ENCODE data around the gene MPV17. TPM values are rescaled to one million over a fixed set of nuclear protein-coding genes. Genes with fewer than 3 reads are reported as not detected.
"Not testable (repeated sequence)": the region's sequence is repeated elsewhere in the genome, so short reads cannot be mapped to it uniquely, and the experiment has no call there.

MPV17 gene
- total RNA-seq, 1 experiment from 2014 or later: 53.8 TPM

GRCh38 chr2:27351802-27352598 lies 29.1 kb upstream of the MPV17 start:
- H3K27me3 ChIP-seq (ENCODE audit: control insufficient read depth, insufficient read depth, low read length): no peaks in the 10 kb centered on the region
- no peak for DNase-seq
- no peaks in the 10 kb centered on the region for H3K36me3 ChIP-seq (replicated peaks; ENCODE audit: control insufficient read depth, insufficient read depth, low read length)
- no peak overlapping the region for H3K4me3 ChIP-seq (ENCODE audit: insufficient read depth, low read depth, low read length)

GRCh38 chr2:27350106-27350693 lies 27.3 kb upstream of the MPV17 start:
- Histone ChIP-seq H3K27me3 (ENCODE audit: control insufficient read depth, insufficient read depth, low read length) (no peaks in the 10 kb centered on the region), H3K36me3 (replicated peaks; ENCODE audit: control insufficient read depth, insufficient read depth, low read length) (no peaks in the 10 kb centered on the region), H3K4me3 (ENCODE audit: insufficient read depth, low read depth, low read length) (no peak overlapping the region)

GRCh38 chr2:27347641-27348040 lies 24.7 kb upstream of the MPV17 start:
- Histone ChIP-seq H3K4me3 (ENCODE audit: insufficient read depth, low read depth, low read length) (no peak overlapping the region), H3K27me3 (ENCODE audit: control insufficient read depth, insufficient read depth, low read length) (no peaks in the 10 kb centered on the region), H3K36me3 (replicated peaks; ENCODE audit: control insufficient read depth, insufficient read depth, low read length) (peaks cover 4% of the 10 kb centered on the region)
- DNase-seq: no peak

More at GRCh38 chr2:27350106-27350693, 27.3 kb upstream of the MPV17 start:
- no peak for DNase-seq

- peaks cover 43% of the 10 kb centered on the region for H3K36me3 ChIP-seq (replicated peaks; ENCODE audit: control insufficient read depth, insufficient read depth, low read length)
- no peak for DNase-seq
Measured at GRCh38 chr2:27336173-27336572, 13.3 kb upstream of the MPV17 start.

GRCh38 chr2:27335311-27335710 lies 12.4 kb upstream of the MPV17 start:
- Histone ChIP-seq H3K4me3 (ENCODE audit: insufficient read depth, low read depth, low read length) (no peak overlapping the region), H3K27me3 (ENCODE audit: control insufficient read depth, insufficient read depth, low read length) (no peaks in the 10 kb centered on the region), H3K36me3 (replicated peaks; ENCODE audit: control insufficient read depth, insufficient read depth, low read length) (peaks cover 42% of the 10 kb centered on the region)
- DNase-seq: no peak

More at GRCh38 chr2:27336173-27336572, 13.3 kb upstream of the MPV17 start:
- Histone ChIP-seq H3K27me3 (ENCODE audit: control insufficient read depth, insufficient read depth, low read length) (no peaks in the 10 kb centered on the region), H3K4me3 (ENCODE audit: insufficient read depth, low read depth, low read length) (no peak overlapping the region)

GRCh38 chr2:27324720-27325119 lies 1.8 kb upstream of the MPV17 start:
- Histone ChIP-seq H3K4me3 (ENCODE audit: insufficient read depth, low read depth, low read length) (no peak overlapping the region), H3K36me3 (replicated peaks; ENCODE audit: control insufficient read depth, insufficient read depth, low read length) (peaks cover 23% of the 10 kb centered on the region), H3K27me3 (ENCODE audit: control insufficient read depth, insufficient read depth, low read length) (no peaks in the 10 kb centered on the region)
- no peak for DNase-seq

- Histone ChIP-seq H3K36me3 (replicated peaks; ENCODE audit: control insufficient read depth, insufficient read depth, low read length) (peaks cover 14% of the 10 kb centered on the region), H3K4me3 (ENCODE audit: insufficient read depth, low read depth, low read length) (peak overlapping the region; percentile 55), H3K27me3 (ENCODE audit: control insufficient read depth, insufficient read depth, low read length) (no peaks in the 10 kb centered on the region)
- peak; percentile 49 for DNase-seq
Measured at GRCh38 chr2:27323596-27324285, 844 bp upstream of the MPV17 start.

- peak overlapping the region; percentile 55 for H3K4me3 ChIP-seq (ENCODE audit: insufficient read depth, low read depth, low read length)
- no peak for DNase-seq
- peaks cover 4% of the 10 kb centered on the region for H3K36me3 ChIP-seq (replicated peaks; ENCODE audit: control insufficient read depth, insufficient read depth, low read length)
- no peaks in the 10 kb centered on the region for H3K27me3 ChIP-seq (ENCODE audit: control insufficient read depth, insufficient read depth, low read length)
Measured at GRCh38 chr2:27322301-27322765, 564 bp downstream of the MPV17 start.

- Histone ChIP-seq H3K36me3 (replicated peaks; ENCODE audit: control insufficient read depth, insufficient read depth, low read length) (no peaks in the 10 kb centered on the region; the same call in 1 of the 2 replicates), H3K27me3 (ENCODE audit: control insufficient read depth, insufficient read depth, low read length) (no peaks in the 10 kb centered on the region), H3K4me3 (ENCODE audit: insufficient read depth, low read depth, low read length) (no peak overlapping the region)
- DNase-seq: peak; percentile 81
Measured at GRCh38 chr2:27320958-27321543, 1.8 kb downstream of the MPV17 start.

GRCh38 chr2:27319839-27320238 lies 3.1 kb downstream of the MPV17 start:
- H3K36me3 ChIP-seq (replicated peaks; ENCODE audit: control insufficient read depth, insufficient read depth, low read length): not testable (repeated sequence)

GRCh38 chr2:27316655-27317412 lies 6.1 kb downstream of the MPV17 start:
- H3K27me3 ChIP-seq (ENCODE audit: control insufficient read depth, insufficient read depth, low read length): no peaks in the 10 kb centered on the region
- no peak for DNase-seq
- no peaks in the 10 kb centered on the region for H3K36me3 ChIP-seq (replicated peaks; ENCODE audit: control insufficient read depth, insufficient read depth, low read length)
- H3K4me3 ChIP-seq (ENCODE audit: insufficient read depth, low read depth, low read length): no peak overlapping the region

More at GRCh38 chr2:27319839-27320238, 3.1 kb downstream of the MPV17 start:
- H3K4me3 ChIP-seq (ENCODE audit: insufficient read depth, low read depth, low read length); H3K27me3 ChIP-seq (ENCODE audit: control insufficient read depth, insufficient read depth, low read length); DNase-seq: not testable (repeated sequence)

GRCh38 chr2:27315122-27315521 lies 7.8 kb downstream of the MPV17 start:
- Histone ChIP-seq H3K36me3 (replicated peaks; ENCODE audit: control insufficient read depth, insufficient read depth, low read length) (no peaks in the 10 kb centered on the region), H3K4me3 (ENCODE audit: insufficient read depth, low read depth, low read length) (no peak overlapping the region), H3K27me3 (ENCODE audit: control insufficient read depth, insufficient read depth, low read length) (no peaks in the 10 kb centered on the region)
- peak; percentile 60 for DNase-seq

- Histone ChIP-seq H3K36me3 (replicated peaks; ENCODE audit: control insufficient read depth, insufficient read depth, low read length) (no peaks in the 10 kb centered on the region), H3K4me3 (ENCODE audit: insufficient read depth, low read depth, low read length) (no peak overlapping the region), H3K27me3 (ENCODE audit: control insufficient read depth, insufficient read depth, low read length) (no peaks in the 10 kb centered on the region)
- DNase-seq: no peak
Measured at GRCh38 chr2:27314709-27315108, 8.2 kb downstream of the MPV17 start.

All from H7 (cell line).